A549 (cell line): ENCODE measurements around the gene PLCH1. TPM values are rescaled to one million over a fixed set of nuclear protein-coding genes. Genes with fewer than 3 reads are reported as not detected.

Experiments used
- ATAC-seq, 2 experiments: fragments of 200-7000 bp in 1 of 2; fragments of >200 bp in 1 of 2; cut with Nextera tagmentation in 1 of 2; cut with Tn5 transposase in 1 of 2; 3 replicates each; pipeline versions ENCODE4 v1.8.0 to v1.9.1; 2018 to 2020; ENCODE audit warnings: mild to moderate bottlenecking in 1 of 2, moderate library complexity in 1 of 2
- CTCF ChIA-PET: fragments of 300-600 bp; sonication (Branson Sonifier 250); formaldehyde crosslinking; extraction: SDS; loops from one replicate; lab custom pipeline; 2021; ENCODE audit warnings: antibody characterized with exemption, inconsistent platforms; lab: Yijun Ruan, JAX
- POLR2A ChIA-PET: fragments of 350-600 bp; formaldehyde crosslinking; extraction: SDS; loops from one replicate; lab custom pipeline; 2021; ENCODE audit warnings: antibody characterized with exemption, inconsistent platforms; lab: Yijun Ruan, JAX
- DNase-seq, 2 experiments: peaks; one replicate each; pipeline versions ENCODE4 v3.0.0 to v3.0.0-alpha.2; 2011 to 2016; ENCODE audit warnings: low read depth in 1 of 2, low spot score in 1 of 2
- FAIRE-seq: peaks from 2 replicates; lab custom pipeline; 2011; peaks lifted over from hg19 to GRCh38; lab: Jason Lieb, UNC
- H3K27ac ChIP-seq, 2 experiments: fragments of >200 bp; sonication (Bioruptor Twin); formaldehyde crosslinking; 3 replicates each; pipeline ENCODE4 v1.5.1; 2016 to 2017
- H3K4me1 ChIP-seq: fragments of >200 bp; sonication (Bioruptor Twin); formaldehyde crosslinking; 3 replicates; pipeline ENCODE4 v1.6.1; 2016
- H3K4me2 ChIP-seq: fragments of >200 bp; sonication (Bioruptor Twin); formaldehyde crosslinking; 3 replicates; pipeline ENCODE4 v1.6.1; 2016
- H3K4me3 ChIP-seq: fragments of >200 bp; sonication (Bioruptor Twin); formaldehyde crosslinking; 3 replicates; pipeline ENCODE4 v1.5.1; 2016
- H3K9me3 ChIP-seq: fragments of >200 bp; sonication (Bioruptor Twin); formaldehyde crosslinking; 3 replicates; pipeline ENCODE4 v1.6.1; 2016
- CBX8 ChIP-seq: fragments of 200-600 bp; sonication (generic); IDR thresholded peaks from 2 replicates; pipeline ENCODE4 v1.6.1; 2016
- EHF ChIP-seq: fragments of 250-450 bp; sonication (Bioruptor Pico); IDR thresholded peaks from 2 replicates; pipeline ENCODE4 v1.5.0; 2020; ENCODE audit warnings: mild to moderate bottlenecking
- EHMT2 ChIP-seq: fragments of 200-600 bp; sonication (generic); IDR thresholded peaks from 2 replicates; pipeline ENCODE4 v1.6.1; 2016; ENCODE audit warnings: antibody characterized with exemption, low read depth, mild to moderate bottlenecking, moderate library complexity
- ELK1 ChIP-seq: fragments of 150-350 bp; IDR thresholded peaks from 2 replicates; pipeline ENCODE4 v1.6.1; 2014; ENCODE audit warnings: low read depth, mild to moderate bottlenecking, low read length
- ESRRA ChIP-seq: fragments of 150-350 bp; IDR thresholded peaks from 2 replicates; pipeline ENCODE4 v1.6.1; 2014; ENCODE audit warnings: mild to moderate bottlenecking, low read length, borderline replicate concordance
- HDAC2 ChIP-seq: fragments of 200-600 bp; sonication (generic); IDR thresholded peaks from 2 replicates; pipeline ENCODE4 v1.6.1; 2016
- HOXA7 ChIP-seq: fragments of 250-450 bp; sonication (Bioruptor Pico); IDR thresholded peaks from 2 replicates; pipeline ENCODE4 v1.5.0; 2020; ENCODE audit warnings: mild to moderate bottlenecking, moderate library complexity
- JUN ChIP-seq, 2 experiments: fragments of >200 bp; sonication (Bioruptor Twin); formaldehyde crosslinking; IDR thresholded peaks; 2 replicates in 1 of 2; 3 replicates in 1 of 2; pipeline ENCODE4 v1.6.1; 2016 to 2017
- JUNB ChIP-seq: fragments of >200 bp; sonication (Bioruptor Twin); formaldehyde crosslinking; IDR thresholded peaks from 2 replicates; pipeline ENCODE4 v1.6.1; 2016
- MAX ChIP-seq: IDR thresholded peaks from 2 replicates; pipeline ENCODE4 v1.6.1; 2012
- MAZ ChIP-seq: fragments of 150-350 bp; IDR thresholded peaks from 2 replicates; pipeline ENCODE4 v1.6.1; 2014; ENCODE audit warnings: antibody characterized with exemption, low read depth, low read length, borderline replicate concordance
- MYC ChIP-seq: IDR thresholded peaks from 2 replicates; pipeline ENCODE4 v1.6.1; 2012; ENCODE audit warnings: mild to moderate bottlenecking, inconsistent platforms, low read length, improper control_type of control experiment, borderline replicate concordance
- NFE2L2 ChIP-seq: fragments of 150-350 bp; conservative IDR thresholded peaks from 2 replicates; pipeline ENCODE4 v1.6.1; 2014; ENCODE audit warnings: low read length
- PBX3 ChIP-seq: IDR thresholded peaks from 2 replicates; pipeline ENCODE4 v1.6.1; 2012
- PHF8 ChIP-seq: fragments of 200-600 bp; sonication (generic); IDR thresholded peaks from 2 replicates; pipeline ENCODE4 v1.6.1; 2016; ENCODE audit warnings: low read depth, mild to moderate bottlenecking, antibody characterized with exemption, moderate library complexity, borderline replicate concordance
- RAD21 ChIP-seq, 2 experiments: fragments of >200 bp in 1 of 2; sonication (Bioruptor Twin) in 1 of 2; formaldehyde crosslinking in 1 of 2; IDR thresholded peaks in 1 of 2; conservative IDR thresholded peaks in 1 of 2; 2 replicates in 1 of 2; 3 replicates in 1 of 2; pipeline ENCODE4 v1.6.1; 2012 to 2018; ENCODE audit warnings: inconsistent platforms in 1 of 2
- REST ChIP-seq: fragments of 200-600 bp; sonication (generic); IDR thresholded peaks from 2 replicates; pipeline ENCODE4 v1.6.1; 2016; ENCODE audit warnings: antibody characterized with exemption, mild to moderate bottlenecking, moderate library complexity
- RNF2 ChIP-seq: fragments of 200-600 bp; sonication (generic); IDR thresholded peaks from 2 replicates; pipeline ENCODE4 v1.6.1; 2016; ENCODE audit warnings: low read depth, mild to moderate bottlenecking, antibody characterized with exemption, moderate library complexity, borderline replicate concordance
- TFCP2L1 ChIP-seq: fragments of 250-450 bp; sonication (Bioruptor Pico); IDR thresholded peaks from 2 replicates; pipeline ENCODE4 v1.5.0; 2021; ENCODE audit warnings: mild to moderate bottlenecking
- USF2 ChIP-seq: fragments of 450-650 bp; IDR thresholded peaks from 2 replicates; pipeline ENCODE4 v1.6.1; 2014; ENCODE audit warnings: antibody characterized with exemption
- ZC3H11A ChIP-seq: fragments of 450-650 bp; IDR thresholded peaks from 2 replicates; pipeline ENCODE4 v1.6.1; 2014; ENCODE audit warnings: antibody characterized with exemption, mild to moderate bottlenecking
- WGBS: methylation state at CpG from one replicate; pipeline ENCODE4 v1.1.6; 2017; ENCODE audit errors: missing lambda C conversion rate; 5-methylcytosine and 5-hydroxymethylcytosine counted together
- polyA plus RNA-seq, 4 experiments: library from polyadenylated mRNA; depleted of rRNA in 3 of 4; stranded (reverse); fragments of >200 nt; fragmentation: RNase III in 1 of 4; extraction: RNeasy Plus Mini Kit Qiagen cat#74134 plus additional on column Dnase treatment in 1 of 4; gene quantifications; 2 replicates in 3 of 4; 3 replicates in 1 of 4; pipeline ENCODE4 v1.2.3, GENCODE V29; 2011 to 2017

PLCH1 gene
- polyA plus RNA-seq, 2 of the 4 experiments (the other 2 are of a cell fraction): 2.1 to 11.1 TPM

- no peaks in the 10 kb centered on the region for H3K4me1 ChIP-seq
- CTCF ChIA-PET: interaction anchor here (0.8 to 5.7 kb wide), 3 partner anchors 8 to 46 kb away, joined by 3 to 28 read pairs (median 3); no protein-coding TSS in a partner anchor
- no peak overlapping the region for H3K4me2 ChIP-seq
- FAIRE-seq (no peak), ATAC-seq (no peak)
- no peaks in the 10 kb centered on the region for H3K9me3 ChIP-seq
- TF ChIP-seq ESRRA: no peak
- no peak for TF ChIP-seq MAX
- TF ChIP-seq, all 56 proteins: peak for 0
- 86% methylated on average over 3 of the region's 3 CpGs for WGBS
- POLR2A ChIA-PET: no interaction called here
- Histone ChIP-seq H3K27ac (no peak overlapping the region), H3K4me3 (no peak overlapping the region)
- DNase-seq: no peak
Observed at GRCh38 chr3:155688481-155688880, 56.4 kb downstream of the PLCH1 start.

GRCh38 chr3:155683344-155683720 lies 61.5 kb downstream of the PLCH1 start:
- H3K4me1 ChIP-seq: no peaks in the 10 kb centered on the region
- POLR2A ChIA-PET: no interaction called here
- no peak overlapping the region for H3K27ac ChIP-seq
- CTCF ChIA-PET: interaction anchor here (1.6 to 2.3 kb wide), 2 partner anchors 18 to 301 kb away, joined by 5 to 8 read pairs; no protein-coding TSS in a partner anchor
- DNase-seq (no peak), ATAC-seq (no peak), FAIRE-seq (no peak)
- WGBS: 60% methylated on average over 2 of the region's 2 CpGs
- H3K4me2 ChIP-seq: no peak overlapping the region
- TF ChIP-seq JUNB (no peak), EHF (no peak), ZC3H11A (no peak), RNF2 (no peak), HOXA7 (no peak), MYC (no peak), REST (no peak), MAZ (no peak), ELK1 (no peak)
- H3K9me3 ChIP-seq: no peaks in the 10 kb centered on the region
- no peak overlapping the region for H3K4me3 ChIP-seq

- Histone ChIP-seq H3K4me1 (no peaks in the 10 kb centered on the region), H3K4me2 (no peak overlapping the region), H3K9me3 (no peaks in the 10 kb centered on the region), H3K4me3 (no peak overlapping the region), H3K27ac (no peak overlapping the region)
- 76% methylated on average over 3 of the region's 3 CpGs for WGBS
- no peak for TF ChIP-seq JUN (IDR thresholded peaks at IDR 0.05)
- TF ChIP-seq HOXA7: no peak
- no peak for TF ChIP-seq PBX3
- TF ChIP-seq HDAC2: no peak
- TF ChIP-seq RAD21 (conservative IDR thresholded peaks at IDR 0.05 in 1 of 2, IDR thresholded peaks at IDR 0.05 in 1 of 2): no peak
- TF ChIP-seq EHMT2: no peak
- TF ChIP-seq PHF8: no peak
- TF ChIP-seq USF2: no peak
- no peak for TF ChIP-seq TFCP2L1 (CRISPR knock-in tag)
- TF ChIP-seq RNF2: no peak
- no peak for TF ChIP-seq ELK1
- TF ChIP-seq NFE2L2: no peak
- TF ChIP-seq CBX8: no peak
- ChIA-PET CTCF (interaction anchor here (1.6 to 2.3 kb wide), 2 partner anchors 19 to 300 kb away, joined by 5 to 8 read pairs; no protein-coding TSS in a partner anchor), POLR2A (no interaction called here)
- ATAC-seq (no peak), DNase-seq (no peak), FAIRE-seq (no peak)
Observed at GRCh38 chr3:155682426-155683343, 62.2 kb downstream of the PLCH1 start.
